ENCODE data around the gene TNFAIP8.

TNFAIP8 gene

GRCh38 chr5:119322948-119323537 lies 32.8 kb upstream of the TNFAIP8 start:
- TF ChIP-seq, protein P1, sequence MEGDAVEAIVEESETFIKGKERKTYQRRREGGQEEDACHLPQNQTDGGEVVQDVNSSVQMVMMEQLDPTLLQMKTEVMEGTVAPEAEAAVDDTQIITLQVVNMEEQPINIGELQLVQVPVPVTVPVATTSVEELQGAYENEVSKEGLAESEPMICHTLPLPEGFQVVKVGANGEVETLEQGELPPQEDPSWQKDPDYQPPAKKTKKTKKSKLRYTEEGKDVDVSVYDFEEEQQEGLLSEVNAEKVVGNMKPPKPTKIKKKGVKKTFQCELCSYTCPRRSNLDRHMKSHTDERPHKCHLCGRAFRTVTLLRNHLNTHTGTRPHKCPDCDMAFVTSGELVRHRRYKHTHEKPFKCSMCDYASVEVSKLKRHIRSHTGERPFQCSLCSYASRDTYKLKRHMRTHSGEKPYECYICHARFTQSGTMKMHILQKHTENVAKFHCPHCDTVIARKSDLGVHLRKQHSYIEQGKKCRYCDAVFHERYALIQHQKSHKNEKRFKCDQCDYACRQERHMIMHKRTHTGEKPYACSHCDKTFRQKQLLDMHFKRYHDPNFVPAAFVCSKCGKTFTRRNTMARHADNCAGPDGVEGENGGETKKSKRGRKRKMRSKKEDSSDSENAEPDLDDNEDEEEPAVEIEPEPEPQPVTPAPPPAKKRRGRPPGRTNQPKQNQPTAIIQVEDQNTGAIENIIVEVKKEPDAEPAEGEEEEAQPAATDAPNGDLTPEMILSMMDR (IDR thresholded peaks at IDR 0.05) = no peak
- Histone ChIP-seq H3K36me3 (no peaks in the 10 kb centered on the region), H3K27ac (peak overlapping the region; percentile 75 to 77), H3K27me3 (no peaks in the 10 kb centered on the region), H3K4me3 (no peak overlapping the region), H3K4me1 (peaks cover 0 to 51% (median 20%) of the 10 kb centered on the region in 4 donors), H3K9me3 (no peaks in the 10 kb centered on the region)
- no peak for DNase-seq
- intact Hi-C loops (cut with DNase I; ENCODE audit: low total_unique reads) = no loop called here

DNA sequence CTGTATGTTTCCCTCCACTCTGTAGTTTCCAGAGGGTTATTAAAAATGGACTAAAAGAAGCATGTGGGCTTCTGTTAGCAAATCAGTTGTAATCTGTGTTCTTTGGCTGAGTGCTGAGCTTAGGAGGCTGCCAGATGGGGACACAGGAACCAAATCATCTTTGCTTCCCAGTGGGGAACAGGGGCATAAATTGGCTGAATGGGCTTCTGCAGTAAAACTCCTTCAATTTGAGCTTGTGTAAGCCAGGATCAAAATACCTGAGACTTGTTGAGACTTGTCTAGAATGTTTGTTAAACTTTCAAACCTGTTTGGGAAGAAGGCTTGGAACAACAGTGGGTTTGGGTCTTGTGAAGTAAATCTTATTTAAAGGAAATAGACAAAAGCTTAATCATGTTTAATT lies 32.2 kb upstream of the TNFAIP8 start:
- TF ChIP-seq, protein P1 (IDR thresholded peaks at IDR 0.05) = no peak
- no peaks in the 10 kb centered on the region for H3K27me3 ChIP-seq
- intact Hi-C loops (cut with DNase I; ENCODE audit: low total_unique reads) = no loop called here
- DNase-seq = no peak
- H3K9me3 ChIP-seq = no peaks in the 10 kb centered on the region
- H3K36me3 ChIP-seq = no peaks in the 10 kb centered on the region
- H3K4me3 ChIP-seq = peak overlapping the region in 1 of 2 donors; percentile 27
- peak overlapping the region; percentile 75 to 77 for H3K27ac ChIP-seq
- H3K4me1 ChIP-seq = peaks cover 0 to 51% (median 25%) of the 10 kb centered on the region in 4 donors

GRCh38 chr5:119324842-119325241 lies 31.0 kb upstream of the TNFAIP8 start:
- Histone ChIP-seq H3K4me3 (no peak overlapping the region), H3K9me3 (no peaks in the 10 kb centered on the region), H3K27ac (peak overlapping the region; percentile 75 to 77), H3K27me3 (no peaks in the 10 kb centered on the region), H3K36me3 (no peaks in the 10 kb centered on the region), H3K4me1 (peaks cover 0 to 55% (median 29%) of the 10 kb centered on the region in 4 donors)
- intact Hi-C loops (cut with DNase I; ENCODE audit: low total_unique reads) = no loop called here
- TF ChIP-seq, protein P1 (IDR thresholded peaks at IDR 0.05) = no peak
- no peak for DNase-seq

GRCh38 chr5:119327018-119327417 lies 28.8 kb upstream of the TNFAIP8 start:
- DNase-seq = no peak
- Histone ChIP-seq H3K27me3 (no peaks in the 10 kb centered on the region), H3K36me3 (no peaks in the 10 kb centered on the region), H3K4me3 (no peak overlapping the region), H3K27ac (peak overlapping the region; percentile 57 to 61), H3K4me1 (peaks cover 0 to 55% (median 29%) of the 10 kb centered on the region in 4 donors), H3K9me3 (no peaks in the 10 kb centered on the region)
- TF ChIP-seq, protein P1 (IDR thresholded peaks at IDR 0.05) = no peak
- intact Hi-C loops (cut with DNase I; ENCODE audit: low total_unique reads) = no loop called here

DNA sequence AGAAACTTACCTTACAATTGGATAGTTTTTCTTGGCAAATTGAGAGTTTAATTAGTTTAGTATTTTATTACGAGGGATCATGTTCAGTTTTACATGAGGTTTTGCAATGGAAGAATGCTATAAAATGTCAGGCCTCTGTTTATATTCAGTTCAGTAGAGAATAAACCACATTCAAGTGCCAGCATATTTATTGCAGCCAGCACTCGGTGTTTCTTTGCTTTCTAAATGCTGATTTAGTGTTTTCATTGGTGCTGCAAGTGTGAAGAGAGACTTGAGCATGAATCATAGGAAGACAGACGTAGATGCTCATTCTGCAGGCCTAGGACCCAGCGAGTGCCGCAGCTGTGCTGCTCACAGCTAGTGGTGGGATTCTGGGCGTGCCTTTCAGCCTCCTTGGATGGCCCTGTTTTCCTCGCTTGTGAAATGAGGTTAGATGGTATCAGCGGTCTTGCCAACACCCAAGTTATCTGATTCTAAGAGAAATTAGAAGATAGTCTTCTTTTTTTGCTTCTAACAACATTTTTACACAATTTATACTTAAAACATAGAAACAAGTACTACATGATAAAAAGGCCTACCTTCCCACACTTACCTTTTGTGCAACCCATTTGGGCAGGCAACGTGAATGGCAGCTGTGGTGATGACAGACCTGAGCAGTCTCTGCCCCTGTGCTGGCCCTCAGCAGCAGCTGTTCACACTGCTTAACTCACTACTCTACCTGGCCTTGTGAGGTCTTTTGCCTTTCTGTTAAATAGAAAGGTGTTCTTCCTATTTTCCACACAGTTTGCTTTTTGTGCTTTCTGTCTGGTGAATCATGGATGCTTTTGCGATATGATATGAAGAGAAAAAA lies 26.8 kb upstream of the TNFAIP8 start:
- Histone ChIP-seq H3K9me3 (no peaks in the 10 kb centered on the region), H3K27me3 (no peaks in the 10 kb centered on the region), H3K36me3 (no peaks in the 10 kb centered on the region), H3K4me3 (no peak overlapping the region), H3K27ac (peak overlapping the region; percentile 57 to 61), H3K4me1 (peaks cover 0 to 51% (median 14%) of the 10 kb centered on the region in 4 donors)
- intact Hi-C loops (cut with DNase I; ENCODE audit: low total_unique reads) = no loop called here
- DNase-seq = no peak
- TF ChIP-seq, protein P1 (IDR thresholded peaks at IDR 0.05) = no peak
